HS-27A (cell line): ENCODE measurements around the gene NCK2.

Experiments
- DNase-seq: peaks from one replicate; pipeline ENCODE4 v3.0.0-alpha.2; 2012; ENCODE audit warnings: low read depth, missing footprints

Gene NCK2

DNA sequence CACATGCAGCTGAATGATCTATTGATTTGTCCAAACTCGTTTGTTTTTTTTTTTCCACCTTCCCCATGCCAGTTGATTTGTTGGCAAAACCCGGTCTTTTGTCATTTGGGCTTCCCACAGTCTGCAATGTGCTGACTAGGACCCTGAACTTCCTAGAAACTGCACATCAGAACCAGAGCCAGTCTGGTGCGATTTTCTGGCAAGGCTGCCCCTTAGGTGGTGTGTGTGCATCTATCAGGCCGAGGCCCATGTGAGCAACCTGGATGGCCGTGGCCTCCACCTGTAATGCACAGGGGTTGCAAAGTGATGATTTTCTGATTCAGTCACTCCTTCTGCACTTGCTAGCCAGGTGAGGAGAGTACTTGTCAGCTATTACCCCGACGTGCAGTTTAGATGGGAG is 47.8 kb downstream of the NCK2 start:
- no peak for DNase-seq

DNA sequence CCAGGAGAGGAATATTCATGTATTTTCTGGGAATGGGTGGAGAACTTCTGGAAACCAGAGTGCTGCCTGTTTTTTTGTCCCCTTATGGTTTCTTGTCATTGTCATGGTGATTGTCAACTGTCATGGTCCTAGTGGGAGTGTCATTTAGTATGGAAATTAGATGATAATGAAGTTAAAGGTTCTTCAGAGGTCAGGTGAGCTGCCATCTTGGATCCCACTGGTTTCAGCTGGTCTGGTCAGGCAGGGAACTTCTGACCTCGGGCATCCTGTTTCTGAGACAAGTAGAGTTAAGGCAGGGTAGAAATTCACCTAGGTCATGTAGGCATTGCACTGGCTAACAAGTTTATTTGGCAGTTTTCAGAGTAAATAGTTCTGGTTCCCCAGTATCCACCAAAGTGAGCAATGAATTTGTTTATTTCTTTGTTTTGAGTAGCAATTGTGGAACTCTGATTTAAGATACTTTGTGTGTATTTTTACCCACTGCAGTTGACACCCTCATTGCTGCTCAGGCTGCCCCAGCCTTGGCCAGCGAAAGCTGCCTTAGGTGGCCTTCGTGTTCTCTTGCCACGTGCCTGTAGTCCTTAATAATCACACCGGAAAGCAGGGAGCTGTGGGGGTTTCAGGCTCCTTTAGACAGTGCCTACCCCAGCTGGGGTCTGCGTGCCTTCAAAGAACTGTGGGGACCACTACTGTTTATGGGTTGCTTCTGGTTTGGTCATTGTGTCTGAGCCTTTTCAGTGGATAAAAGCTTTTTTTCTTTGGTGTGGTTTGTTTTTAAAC is 48.7 kb downstream of the NCK2 start:
- DNase-seq = no peak

DNA sequence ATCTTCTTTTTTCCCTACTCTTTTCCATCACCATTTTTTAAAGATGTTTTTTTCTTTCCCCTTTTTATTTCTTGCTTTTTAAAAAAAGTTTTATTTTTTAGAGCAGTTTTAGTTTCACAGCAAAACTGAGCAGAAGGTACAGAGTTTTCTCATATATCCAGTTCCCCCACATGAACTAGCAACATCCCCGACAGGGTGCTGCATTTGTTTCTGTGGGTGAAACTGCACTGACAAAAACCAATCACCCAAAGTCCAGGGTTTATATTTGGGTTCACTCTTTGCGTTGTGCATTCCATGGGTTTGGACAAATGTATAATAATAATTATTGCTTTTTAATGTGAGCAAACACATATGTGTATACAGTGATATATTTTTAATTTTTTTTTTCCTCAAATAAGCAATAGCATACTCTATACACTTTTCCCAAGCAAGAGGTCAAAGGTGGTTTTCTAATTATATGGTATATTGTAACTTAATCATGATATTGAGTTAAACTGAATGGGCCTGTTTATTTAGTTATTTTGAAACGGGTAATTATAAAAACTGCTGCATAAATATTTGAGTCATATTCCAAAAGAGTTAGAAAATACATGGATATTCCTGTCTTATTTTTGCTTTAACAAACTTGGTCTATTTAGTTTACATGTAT is 50.3 kb downstream of the NCK2 start:
- DNase-seq = no peak

DNA sequence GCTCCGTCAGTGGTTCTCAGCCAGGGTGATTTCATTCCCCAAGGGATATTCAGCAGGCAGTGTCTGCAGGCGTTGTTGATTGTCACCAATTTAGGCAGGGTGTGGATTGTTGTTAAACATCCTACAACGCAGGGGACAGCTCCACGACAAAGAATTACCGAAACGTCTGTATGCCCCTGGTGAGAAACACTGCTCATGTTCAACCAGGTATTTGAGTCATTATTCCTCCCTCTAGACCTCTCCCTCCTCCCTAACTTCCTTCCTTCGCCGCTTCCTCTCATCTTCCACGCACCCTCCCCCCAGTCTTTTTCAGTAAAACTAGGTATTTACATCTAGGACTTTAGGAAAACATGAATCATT is 50.8 kb downstream of the NCK2 start:
- no peak for DNase-seq

DNA sequence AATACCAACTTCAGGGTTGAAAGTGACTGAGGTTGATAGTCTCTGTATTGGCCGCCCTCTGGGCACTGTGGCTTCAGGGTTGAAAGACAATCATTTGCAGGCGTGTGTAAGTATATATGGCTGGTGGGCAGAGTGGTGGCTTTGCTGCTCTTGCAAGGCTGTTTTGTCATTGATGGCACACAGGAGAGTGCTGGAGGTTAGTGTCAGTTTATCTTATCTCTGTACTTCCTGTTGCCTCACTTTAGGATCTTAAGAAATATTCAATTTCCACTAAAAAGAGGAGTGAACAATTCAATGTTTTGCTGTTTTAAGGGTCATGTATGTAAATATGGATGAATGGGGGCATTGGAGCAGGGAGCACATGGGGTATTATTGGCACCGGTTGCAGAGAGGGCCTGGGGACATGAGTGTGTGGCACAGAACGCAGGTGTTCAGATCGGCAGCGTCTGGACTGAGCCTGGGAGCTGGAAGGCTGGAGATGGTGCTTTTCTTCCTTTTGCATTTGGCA is 51.5 kb downstream of the NCK2 start:
- no peak for DNase-seq

DNA sequence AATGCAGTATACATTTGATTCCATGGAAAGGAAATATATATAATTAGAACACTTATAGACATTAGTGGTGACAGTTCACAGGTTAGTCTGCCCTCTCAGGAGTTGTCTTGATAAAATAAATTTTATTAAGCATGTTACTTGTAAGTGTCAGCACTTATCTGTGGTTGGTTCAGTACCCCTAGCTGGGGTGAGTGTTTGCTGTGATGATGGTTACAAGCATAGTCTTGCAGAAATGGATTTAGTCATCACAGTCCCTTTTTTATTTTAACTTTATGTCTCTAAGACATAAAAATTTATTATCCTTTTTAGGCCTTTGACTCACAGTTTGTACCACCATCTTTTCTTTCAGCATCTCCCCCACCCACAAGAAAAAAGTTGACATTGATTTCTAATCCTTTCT is 52.1 kb downstream of the NCK2 start:
- no peak for DNase-seq

DNA sequence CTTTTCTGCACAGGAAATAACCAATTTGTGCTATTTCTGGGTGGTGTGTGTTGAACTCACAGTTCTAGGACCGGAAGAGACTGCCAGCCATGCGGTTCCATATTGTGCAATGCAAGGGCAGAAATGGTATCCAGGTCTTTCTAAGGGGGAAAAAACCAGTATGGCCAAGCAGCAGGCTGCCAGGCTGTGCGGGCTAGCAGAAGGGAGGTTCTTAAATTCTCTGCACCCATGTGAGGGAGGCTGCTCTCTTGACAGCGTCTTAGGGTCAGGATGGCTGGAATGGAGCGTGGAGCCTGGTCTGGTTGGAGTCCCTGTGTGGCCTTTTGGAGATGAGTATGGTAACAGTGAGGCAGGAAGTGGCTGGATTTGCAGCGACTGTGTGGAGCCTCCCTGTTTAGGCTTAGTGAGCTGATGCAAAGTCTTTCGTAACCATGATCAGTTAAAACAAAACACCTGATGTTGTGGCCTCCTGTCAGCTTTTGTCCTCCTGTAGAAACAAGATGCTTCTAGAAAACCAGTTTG is 52.6 kb downstream of the NCK2 start:
- no peak for DNase-seq

DNA sequence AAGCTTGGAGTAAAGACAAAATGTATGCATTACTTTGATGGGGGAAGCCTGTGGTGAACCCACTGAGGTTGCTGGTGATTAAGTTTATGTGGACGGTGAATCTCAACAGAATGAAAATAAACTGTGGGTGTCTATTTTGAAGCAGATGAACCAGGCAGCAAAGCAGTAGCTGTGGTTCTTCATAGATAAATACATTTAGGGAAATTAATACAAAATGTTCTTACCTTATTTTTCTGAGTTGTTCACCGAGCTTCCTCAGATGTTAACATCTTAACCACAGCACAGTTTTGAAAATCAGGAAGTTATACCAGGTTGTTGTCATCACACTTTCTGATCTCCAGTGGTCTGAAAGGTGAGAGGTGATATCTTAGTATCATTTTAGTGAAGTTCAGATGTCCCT is 53.9 kb downstream of the NCK2 start:
- DNase-seq = no peak

DNA sequence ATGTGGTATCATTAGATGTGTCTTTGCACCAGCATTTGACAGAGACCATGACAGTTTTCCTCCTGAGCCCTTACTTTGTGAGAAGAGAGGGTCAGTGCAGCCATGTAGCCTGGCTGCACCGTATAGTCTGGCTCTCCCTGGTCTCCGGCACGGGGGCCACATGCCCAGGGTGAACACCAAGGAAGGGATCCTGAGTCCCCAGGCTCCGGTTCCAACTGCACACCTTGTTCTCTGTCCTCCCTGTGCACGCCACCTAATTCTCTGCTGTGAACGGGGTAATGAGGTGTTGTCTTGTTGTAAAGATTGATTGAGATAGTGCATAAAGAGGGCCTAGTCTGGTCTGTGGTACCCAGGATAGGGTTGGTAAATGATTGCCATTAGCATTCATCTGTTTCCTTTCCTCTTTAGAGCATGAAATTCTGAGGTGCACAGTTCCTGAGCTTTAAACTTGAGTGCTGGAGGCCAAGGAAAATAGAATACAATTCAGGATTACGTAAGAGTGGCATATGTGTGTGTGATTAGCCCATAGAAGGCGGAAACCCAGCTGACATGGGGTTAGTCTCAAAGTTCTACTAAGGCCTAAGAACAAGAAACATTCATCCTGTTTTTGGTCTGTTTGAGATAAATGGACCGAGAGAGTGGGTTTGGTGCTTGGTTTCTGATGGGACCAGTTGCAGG is 55.5 kb downstream of the NCK2 start:
- DNase-seq = no peak

DNA sequence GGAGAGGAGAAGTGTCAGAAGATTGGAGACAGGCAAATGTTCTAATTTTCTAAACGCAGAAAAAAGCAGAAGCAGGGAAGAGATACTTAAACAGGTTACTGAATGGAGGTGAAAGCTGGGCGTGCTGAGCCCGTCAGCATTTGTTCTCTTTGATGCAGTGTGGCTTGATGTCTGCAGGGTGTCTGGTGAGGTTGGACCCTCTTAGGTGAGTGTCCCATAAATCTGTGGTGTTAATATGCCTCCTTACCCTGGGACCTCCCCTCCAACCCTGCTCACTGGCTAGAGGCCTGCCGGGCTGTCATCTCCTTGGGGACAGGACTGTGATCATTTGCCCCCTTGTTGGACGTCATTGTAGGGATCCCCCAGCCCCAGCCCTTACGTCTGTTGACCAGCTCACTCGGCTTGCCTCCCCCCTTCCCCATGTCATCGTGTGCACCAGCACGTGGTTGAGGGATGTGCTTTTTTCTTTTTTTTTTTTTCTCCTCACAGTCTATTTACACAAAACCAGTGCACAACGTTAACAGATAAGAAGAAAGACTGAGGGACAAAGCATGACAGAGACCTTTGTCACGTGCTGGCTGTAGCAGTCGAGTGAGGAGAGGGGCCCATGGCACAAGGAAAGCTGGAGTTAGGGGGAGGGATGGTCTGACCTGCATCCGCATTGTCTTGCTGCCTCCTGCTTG is 56.4 kb downstream of the NCK2 start:
- no peak for DNase-seq

DNA sequence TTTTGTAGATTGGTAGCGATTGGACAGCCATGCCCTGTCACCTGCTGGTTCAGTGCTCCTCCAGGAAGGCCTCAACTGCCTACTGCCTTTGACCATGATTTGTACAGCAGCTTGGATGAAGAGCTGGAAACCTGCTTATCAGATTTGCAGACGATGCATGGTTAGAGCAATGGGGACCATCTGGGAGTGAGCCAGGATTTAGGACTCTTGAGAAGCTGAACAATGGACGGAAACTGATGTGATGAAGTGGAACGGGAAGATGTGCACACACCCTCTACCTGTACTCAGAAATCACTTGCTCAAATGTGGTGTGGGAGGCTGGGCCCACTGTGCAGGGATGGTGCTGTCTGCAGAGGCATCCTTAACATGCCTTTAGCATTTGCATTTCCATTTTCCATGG is 57.2 kb downstream of the NCK2 start:
- no peak for DNase-seq

DNA sequence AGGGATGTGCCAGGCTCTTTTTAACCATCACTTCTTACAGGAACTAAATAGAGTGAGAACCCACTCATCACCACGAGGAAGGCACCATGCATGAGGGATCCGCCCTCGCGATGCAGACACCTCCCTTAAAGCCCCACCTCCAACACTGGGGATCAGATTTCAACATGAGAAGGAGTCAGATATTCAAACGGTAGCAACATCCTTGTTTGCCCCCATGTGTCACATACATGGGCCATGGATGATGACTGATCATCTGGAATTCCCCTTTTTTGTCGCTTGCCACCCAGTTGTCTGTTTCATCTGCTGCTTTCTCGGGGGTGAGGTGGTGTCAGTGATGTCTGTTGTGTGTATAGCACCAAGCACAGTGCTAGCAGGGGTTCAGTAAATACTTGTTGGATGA is 57.9 kb downstream of the NCK2 start:
- no peak for DNase-seq

DNA sequence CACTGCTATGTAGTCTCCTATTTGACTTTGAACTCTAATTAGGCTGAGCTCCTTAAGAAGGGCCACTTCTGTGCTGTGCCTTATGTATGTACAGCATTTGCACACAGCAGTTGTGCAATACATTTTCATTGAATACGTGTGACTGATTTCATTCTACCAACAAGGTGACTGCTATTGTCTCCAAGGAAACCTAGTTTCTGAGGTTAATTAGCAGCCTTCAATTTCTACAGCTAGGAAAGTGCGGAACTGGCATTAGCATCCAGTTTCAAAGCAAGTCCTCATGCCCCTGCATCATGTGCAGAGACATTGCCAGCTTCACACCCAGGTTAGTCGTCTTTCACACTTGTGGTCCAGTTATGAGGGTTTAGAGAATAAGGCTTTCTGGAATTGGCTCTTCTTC is 58.6 kb downstream of the NCK2 start:
- no peak for DNase-seq

DNA sequence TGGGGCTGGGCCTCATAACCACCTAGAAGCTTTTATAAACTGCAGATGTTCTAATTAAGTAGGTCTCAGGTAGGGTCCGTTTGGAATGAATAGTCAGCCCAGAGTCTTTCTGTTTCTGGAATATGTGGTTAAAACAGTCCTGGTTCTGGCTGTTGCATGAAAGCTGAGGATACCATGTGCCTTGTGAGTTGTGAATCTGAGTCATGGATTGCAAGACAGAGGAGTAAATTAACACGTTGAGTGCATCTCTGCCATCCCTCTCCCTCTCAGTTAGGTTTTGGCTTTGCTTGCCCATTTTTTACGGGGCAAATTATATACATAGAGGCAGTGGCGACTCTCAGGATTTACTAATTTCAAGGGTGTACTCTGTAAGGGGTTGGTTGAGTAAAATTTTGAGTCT is 59.1 kb downstream of the NCK2 start:
- no peak for DNase-seq

DNA sequence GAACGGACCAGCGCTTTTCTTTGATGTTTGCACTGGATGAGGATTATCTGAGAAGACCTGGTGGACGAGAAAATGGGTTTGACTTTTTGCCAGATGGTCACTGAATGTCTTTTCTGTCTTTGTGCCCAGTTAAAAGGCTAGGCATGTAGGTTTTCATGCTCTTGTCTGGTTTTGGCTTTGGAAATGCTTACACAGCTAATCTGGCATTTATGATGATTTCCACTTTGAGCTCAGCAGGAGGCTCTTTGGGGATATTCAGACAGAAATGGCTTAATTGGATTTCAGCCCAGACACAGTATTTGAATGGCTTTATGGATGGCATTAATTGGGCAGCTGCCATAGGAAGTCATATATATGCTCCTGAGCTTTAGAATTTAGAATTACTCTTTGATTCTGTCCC is 59.6 kb downstream of the NCK2 start:
- DNase-seq = no peak

DNA sequence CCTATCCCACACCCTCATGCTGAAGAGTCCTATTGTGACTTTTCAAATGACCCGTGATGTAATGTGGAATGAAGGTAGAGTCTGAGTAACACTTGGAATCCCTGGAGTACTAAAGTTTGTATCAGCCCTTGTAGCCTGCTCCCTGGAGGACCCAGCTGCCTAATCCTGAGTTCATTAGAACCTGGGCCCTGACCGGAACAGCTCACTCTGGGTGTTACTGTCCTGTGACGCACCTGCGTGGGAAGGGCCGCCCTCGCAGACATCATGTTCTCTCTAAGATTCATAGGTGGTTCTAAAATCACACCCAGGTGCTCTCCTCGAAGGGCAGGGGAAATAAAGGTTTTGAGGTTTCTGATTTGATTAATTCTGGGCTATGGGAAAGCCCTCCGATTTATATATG is 62.3 kb downstream of the NCK2 start:
- no peak for DNase-seq

DNA sequence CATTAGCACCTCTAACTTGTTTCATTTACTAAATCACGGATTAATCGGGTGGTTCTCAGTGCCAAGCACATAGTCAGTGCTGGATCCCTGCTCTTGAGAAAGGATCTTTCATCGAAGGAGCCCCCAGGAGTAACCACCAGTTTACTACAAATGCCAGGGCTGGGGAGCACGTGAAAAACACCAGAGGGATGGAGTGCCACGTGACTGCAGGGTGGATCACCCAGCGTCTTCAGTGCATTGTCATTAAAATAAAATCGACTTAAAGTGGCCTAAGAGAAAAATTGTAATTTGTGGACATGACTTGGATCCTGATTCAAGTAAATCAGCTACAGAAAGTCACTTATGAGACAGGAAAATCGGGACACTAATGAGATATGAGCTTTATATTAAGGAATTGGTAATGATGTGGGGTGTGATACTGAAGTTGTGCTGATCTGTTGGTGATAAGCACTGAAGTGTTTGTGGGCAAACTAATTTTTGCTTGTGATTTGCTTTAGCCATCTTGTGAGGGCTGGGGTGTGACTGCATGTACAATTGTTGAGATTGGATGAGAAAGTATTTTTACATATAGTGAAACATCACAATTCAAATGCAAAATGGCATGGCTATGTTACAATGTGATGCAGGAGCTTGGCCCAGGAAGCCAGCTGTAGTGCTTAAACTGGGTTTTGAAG is 63.8 kb downstream of the NCK2 start:
- DNase-seq = no peak

DNA sequence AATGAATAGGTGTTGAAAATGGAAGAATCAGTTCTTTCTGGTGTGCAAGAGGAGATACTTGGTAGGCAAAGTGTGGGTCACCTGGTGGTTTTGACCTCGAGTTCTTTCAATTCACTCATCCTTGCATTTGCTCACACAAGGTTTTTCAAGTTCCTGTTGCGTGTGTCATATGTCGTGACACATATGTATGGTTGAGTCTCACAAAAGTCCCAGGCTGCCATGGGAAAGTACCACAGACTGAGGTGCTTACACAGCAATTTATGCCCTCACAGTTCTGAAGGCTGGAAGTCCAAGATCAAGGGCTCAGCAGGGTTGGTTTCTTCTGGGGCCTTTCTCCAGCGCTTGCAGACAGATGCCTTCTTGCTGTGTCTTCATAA is 64.4 kb downstream of the NCK2 start:
- no peak for DNase-seq

DNA sequence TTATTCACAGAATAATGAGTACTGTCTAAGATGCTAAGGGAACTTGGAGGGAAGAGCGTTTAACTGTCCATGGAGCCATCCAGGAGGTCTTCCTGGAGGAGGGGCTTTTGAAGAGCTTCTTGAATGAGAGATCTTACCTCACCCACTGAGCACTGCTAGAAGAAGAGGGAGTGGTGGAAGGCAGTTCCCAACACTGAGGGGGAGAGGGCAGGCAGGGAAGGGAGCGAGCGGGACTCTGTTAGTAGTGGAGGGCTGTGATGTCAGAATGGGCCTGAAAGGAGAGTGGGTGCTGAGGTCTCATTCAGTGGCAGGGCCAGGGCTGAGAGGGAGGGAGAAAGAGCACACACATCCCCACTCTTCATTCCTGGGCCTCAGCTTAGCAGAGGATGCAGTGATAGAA is 65.0 kb downstream of the NCK2 start:
- DNase-seq = no peak

DNA sequence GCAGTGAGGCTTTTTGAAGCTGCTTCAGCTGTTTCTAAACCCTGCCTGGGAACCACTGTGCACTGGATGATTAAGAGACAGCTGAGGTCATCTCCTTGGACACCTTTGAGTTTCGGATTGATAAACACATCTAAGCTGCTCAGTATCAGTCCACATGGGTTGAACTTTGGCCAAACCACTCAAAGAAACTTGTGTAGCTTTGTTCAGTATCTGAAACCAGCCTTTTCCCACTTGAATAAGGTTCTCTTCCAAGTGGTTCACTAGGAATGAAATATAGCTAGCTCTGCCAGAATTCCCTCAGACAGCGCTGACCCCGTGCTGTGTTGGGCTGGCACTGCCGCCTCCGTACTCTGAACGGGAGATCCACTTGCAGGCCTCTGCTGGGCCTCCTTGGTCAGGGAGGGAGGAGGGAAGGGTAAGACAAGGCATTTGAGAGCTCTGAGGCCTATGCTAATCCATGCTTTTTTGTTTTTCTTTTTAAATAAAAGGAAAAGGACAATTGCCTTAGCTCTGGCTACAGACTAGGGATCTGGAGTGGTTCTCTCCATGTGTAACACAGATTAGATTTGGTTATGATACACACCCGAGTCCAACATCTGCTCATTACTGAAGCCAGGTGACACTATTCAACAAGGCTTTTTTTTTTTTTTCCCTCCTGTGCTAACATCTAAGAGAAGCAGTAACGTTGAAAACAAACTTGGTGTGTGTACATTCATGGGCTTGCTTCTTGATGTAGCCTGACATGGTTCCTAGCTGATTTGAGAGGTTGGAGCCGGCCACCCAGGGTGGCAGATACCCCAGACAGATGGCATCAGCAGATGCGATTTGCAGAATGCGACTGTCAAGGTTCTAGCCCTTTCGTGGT is 67.7 kb downstream of the NCK2 start:
- no peak for DNase-seq

DNA sequence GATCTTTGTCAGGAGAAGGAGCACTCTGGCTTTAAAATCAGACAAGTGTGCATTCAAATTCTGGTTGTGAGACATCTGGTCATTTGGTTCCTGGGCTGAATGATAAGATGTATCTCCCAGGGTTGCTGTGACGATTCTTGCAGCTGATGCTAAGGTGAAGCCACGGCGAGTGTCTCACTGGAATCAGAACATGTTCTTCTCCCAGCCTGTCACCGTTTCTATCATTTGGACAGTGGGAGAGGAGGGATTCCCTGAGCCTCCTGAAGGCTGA is 68.3 kb downstream of the NCK2 start:
- DNase-seq = no peak
